A549 (cell line): ENCODE measurements around the gene GALNT12. TPM values are rescaled to one million over a fixed set of nuclear protein-coding genes. Genes with fewer than 3 reads are reported as not detected.

Experiments
- ATAC-seq, 2 experiments: fragments of 200-7000 bp in 1 of 2; fragments of >200 bp in 1 of 2; cut with Nextera tagmentation in 1 of 2; cut with Tn5 transposase in 1 of 2; 3 replicates each; pipeline versions ENCODE4 v1.8.0 to v1.9.1; 2018 to 2020; ENCODE audit warnings: mild to moderate bottlenecking in 1 of 2, moderate library complexity in 1 of 2
- CTCF ChIA-PET: fragments of 300-600 bp; sonication (Branson Sonifier 250); formaldehyde crosslinking; extraction: SDS; loops from one replicate; lab custom pipeline; 2021; ENCODE audit warnings: antibody characterized with exemption, inconsistent platforms; lab: Yijun Ruan, JAX
- POLR2A ChIA-PET: fragments of 350-600 bp; formaldehyde crosslinking; extraction: SDS; loops from one replicate; lab custom pipeline; 2021; ENCODE audit warnings: antibody characterized with exemption, inconsistent platforms; lab: Yijun Ruan, JAX
- DNase-seq, 2 experiments: peaks; one replicate each; pipeline versions ENCODE4 v3.0.0 to v3.0.0-alpha.2; 2011 to 2016; ENCODE audit warnings: low read depth in 1 of 2, low spot score in 1 of 2
- FAIRE-seq: peaks from 2 replicates; lab custom pipeline; 2011; peaks lifted over from hg19 to GRCh38; lab: Jason Lieb, UNC
- H3K27ac ChIP-seq, 2 experiments: fragments of >200 bp; sonication (Bioruptor Twin); formaldehyde crosslinking; 3 replicates each; pipeline ENCODE4 v1.5.1; 2016 to 2017
- H3K4me1 ChIP-seq: fragments of >200 bp; sonication (Bioruptor Twin); formaldehyde crosslinking; 3 replicates; pipeline ENCODE4 v1.6.1; 2016
- H3K4me2 ChIP-seq: fragments of >200 bp; sonication (Bioruptor Twin); formaldehyde crosslinking; 3 replicates; pipeline ENCODE4 v1.6.1; 2016
- H3K4me3 ChIP-seq: fragments of >200 bp; sonication (Bioruptor Twin); formaldehyde crosslinking; 3 replicates; pipeline ENCODE4 v1.5.1; 2016
- H3K9me3 ChIP-seq: fragments of >200 bp; sonication (Bioruptor Twin); formaldehyde crosslinking; 3 replicates; pipeline ENCODE4 v1.6.1; 2016
- CBX2 ChIP-seq: fragments of 200-600 bp; sonication (generic); IDR thresholded peaks from 2 replicates; pipeline ENCODE4 v1.6.1; 2016; ENCODE audit warnings: low read depth, mild to moderate bottlenecking, borderline replicate concordance
- CBX8 ChIP-seq: fragments of 200-600 bp; sonication (generic); IDR thresholded peaks from 2 replicates; pipeline ENCODE4 v1.6.1; 2016
- E2F6 ChIP-seq: IDR thresholded peaks from 2 replicates; pipeline ENCODE4 v1.6.1; 2012; ENCODE audit warnings: low read depth, borderline replicate concordance
- EHF ChIP-seq: fragments of 250-450 bp; sonication (Bioruptor Pico); IDR thresholded peaks from 2 replicates; pipeline ENCODE4 v1.5.0; 2020; ENCODE audit warnings: mild to moderate bottlenecking
- EHMT2 ChIP-seq: fragments of 200-600 bp; sonication (generic); IDR thresholded peaks from 2 replicates; pipeline ENCODE4 v1.6.1; 2016; ENCODE audit warnings: antibody characterized with exemption, low read depth, mild to moderate bottlenecking, moderate library complexity
- FOSB ChIP-seq: fragments of 250-450 bp; sonication (Bioruptor Pico); IDR thresholded peaks from 2 replicates; pipeline ENCODE4 v1.5.0; 2020; ENCODE audit warnings: mild to moderate bottlenecking, moderate library complexity
- FOSL2 ChIP-seq, 2 experiments: fragments of 450-650 bp in 1 of 2; fragments of >200 bp in 1 of 2; sonication (Bioruptor Twin) in 1 of 2; formaldehyde crosslinking; IDR thresholded peaks; 2 replicates each; pipeline versions ENCODE4 v1.5.0 to v1.6.1; 2016 to 2020; ENCODE audit warnings: mild to moderate bottlenecking in 1 of 2, moderate library complexity in 1 of 2
- HEYL ChIP-seq: fragments of 250-450 bp; sonication (Bioruptor Pico); IDR thresholded peaks from 2 replicates; pipeline ENCODE4 v1.8.0; 2021; ENCODE audit warnings: mild to moderate bottlenecking, moderate library complexity
- HMGXB4 ChIP-seq: fragments of 250-450 bp; sonication (Bioruptor Pico); IDR thresholded peaks from 2 replicates; pipeline ENCODE4 v1.5.0; 2021; ENCODE audit warnings: mild to moderate bottlenecking, moderate library complexity, borderline replicate concordance
- JUNB ChIP-seq: fragments of >200 bp; sonication (Bioruptor Twin); formaldehyde crosslinking; IDR thresholded peaks from 2 replicates; pipeline ENCODE4 v1.6.1; 2016
- KDM1A ChIP-seq: fragments of 200-600 bp; sonication (generic); IDR thresholded peaks from 2 replicates; pipeline ENCODE4 v1.6.1; 2016; ENCODE audit warnings: low read depth, mild to moderate bottlenecking
- NPAS2 ChIP-seq: fragments of 250-450 bp; sonication (Bioruptor Pico); IDR thresholded peaks from 2 replicates; pipeline ENCODE4 v1.8.0; 2022; ENCODE audit warnings: mild to moderate bottlenecking, moderate library complexity, borderline replicate concordance
- RAD21 ChIP-seq, 2 experiments: fragments of >200 bp in 1 of 2; sonication (Bioruptor Twin) in 1 of 2; formaldehyde crosslinking in 1 of 2; IDR thresholded peaks in 1 of 2; conservative IDR thresholded peaks in 1 of 2; 2 replicates in 1 of 2; 3 replicates in 1 of 2; pipeline ENCODE4 v1.6.1; 2012 to 2018; ENCODE audit warnings: inconsistent platforms in 1 of 2
- REST ChIP-seq: fragments of 200-600 bp; sonication (generic); IDR thresholded peaks from 2 replicates; pipeline ENCODE4 v1.6.1; 2016; ENCODE audit warnings: antibody characterized with exemption, mild to moderate bottlenecking, moderate library complexity
- RNF2 ChIP-seq: fragments of 200-600 bp; sonication (generic); IDR thresholded peaks from 2 replicates; pipeline ENCODE4 v1.6.1; 2016; ENCODE audit warnings: low read depth, mild to moderate bottlenecking, antibody characterized with exemption, moderate library complexity, borderline replicate concordance
- SMC3 ChIP-seq: fragments of >200 bp; sonication (Bioruptor Twin); formaldehyde crosslinking; IDR thresholded peaks from 3 replicates; pipeline ENCODE4 v1.6.1; 2018; ENCODE audit warnings: inconsistent platforms
- SREBF2 ChIP-seq: fragments of 450-650 bp; IDR thresholded peaks from 2 replicates; pipeline ENCODE4 v1.6.1; 2014; ENCODE audit warnings: mild to moderate bottlenecking, moderate library complexity
- TP53 ChIP-seq: fragments of 250-450 bp; sonication (Bioruptor Pico); IDR thresholded peaks from 2 replicates; pipeline ENCODE4 v1.5.0; 2021; ENCODE audit warnings: mild to moderate bottlenecking, moderate library complexity
- ZC3H11A ChIP-seq: fragments of 450-650 bp; IDR thresholded peaks from 2 replicates; pipeline ENCODE4 v1.6.1; 2014; ENCODE audit warnings: antibody characterized with exemption, mild to moderate bottlenecking
- ZNF302 ChIP-seq: fragments of 250-450 bp; sonication (Bioruptor Pico); IDR thresholded peaks from 2 replicates; pipeline ENCODE4 v1.9.0; 2021; ENCODE audit warnings: inconsistent platforms, mild to moderate bottlenecking, moderate library complexity
- WGBS: methylation state at CpG from one replicate; pipeline ENCODE4 v1.1.6; 2017; ENCODE audit errors: missing lambda C conversion rate; 5-methylcytosine and 5-hydroxymethylcytosine counted together
- polyA plus RNA-seq, 4 experiments: library from polyadenylated mRNA; depleted of rRNA in 3 of 4; stranded (reverse); fragments of >200 nt; fragmentation: RNase III in 1 of 4; extraction: RNeasy Plus Mini Kit Qiagen cat#74134 plus additional on column Dnase treatment in 1 of 4; gene quantifications; 2 replicates in 3 of 4; 3 replicates in 1 of 4; pipeline ENCODE4 v1.2.3, GENCODE V29; 2011 to 2017

The GALNT12 gene
- polyA plus RNA-seq, 2 of the 4 experiments (the other 2 are of a cell fraction): 3.2 to 7.3 TPM

- TF ChIP-seq CBX2 (no peak), RNF2 (no peak)
- Histone ChIP-seq H3K4me1 (no peaks in the 10 kb centered on the region), H3K27ac (no peak overlapping the region), H3K4me3 (no peak overlapping the region), H3K4me2 (no peak overlapping the region), H3K9me3 (no peaks in the 10 kb centered on the region)
- WGBS: 90% methylated on average over 9 of the region's 9 CpGs
- ChIA-PET CTCF (no interaction called here), POLR2A (no interaction called here)
- no peak for FAIRE-seq
- ATAC-seq: no peak
- no peak for DNase-seq
These were observed 25.9 kb downstream of the GALNT12 start for GRCh38 chr9:98833090-98833956.

GRCh38 chr9:98834386-98834785 is 26.9 kb downstream of the GALNT12 start:
- CTCF ChIA-PET: no interaction called here
- Histone ChIP-seq H3K4me2 (no peak overlapping the region), H3K27ac (no peak overlapping the region), H3K9me3 (no peaks in the 10 kb centered on the region), H3K4me1 (no peaks in the 10 kb centered on the region), H3K4me3 (no peak overlapping the region)
- ATAC-seq (no peak), DNase-seq (no peak), FAIRE-seq (no peak)
- TF ChIP-seq E2F6: no peak
- TF ChIP-seq SMC3: no peak
- no peak for TF ChIP-seq CBX8
- TF ChIP-seq ZNF302 (CRISPR knock-in tag): no peak
- no peak for TF ChIP-seq ZC3H11A
- no peak for TF ChIP-seq JUNB
- TF ChIP-seq SREBF2: no peak
- no peak for TF ChIP-seq REST
- TF ChIP-seq EHF: no peak
- TF ChIP-seq KDM1A: no peak
- no peak for TF ChIP-seq TP53
- no peak for TF ChIP-seq RAD21 (conservative IDR thresholded peaks at IDR 0.05 in 1 of 2, IDR thresholded peaks at IDR 0.05 in 1 of 2)
- no peak for TF ChIP-seq EHMT2
- no peak for TF ChIP-seq FOSL2 (IDR thresholded peaks at IDR 0.05)
- no peak for TF ChIP-seq FOSL2 (CRISPR knock-in tag; IDR thresholded peaks at IDR 0.05)
- TF ChIP-seq HEYL (CRISPR knock-in tag): no peak
- TF ChIP-seq HMGXB4 (CRISPR knock-in tag): no peak
- TF ChIP-seq CBX2: no peak
- no peak for TF ChIP-seq NPAS2
- TF ChIP-seq FOSB (CRISPR knock-in tag): no peak
- POLR2A ChIA-PET: no interaction called here
- WGBS: 79% methylated on average over 9 of the region's 9 CpGs
